Dendritic cell treated with granulocyte-macrophage colony-stimulating factor and Interleukin-4, amounts not matched to agents 40 ng/mL and 50 ng/mL, for 4 days (primary cell): ENCODE results near the gene FAM222A.

Experiments used
- H3K27ac Mint-ChIP-seq: one replicate; pipeline ENCODE4 v1.8.0; 2022; ENCODE audit warnings: mild to moderate bottlenecking, mixed read lengths
- H3K27me3 Mint-ChIP-seq: one replicate; pipeline ENCODE4 v1.8.0; 2022; ENCODE audit warnings: mild to moderate bottlenecking, mixed read lengths
- H3K36me3 Mint-ChIP-seq: one replicate; pipeline ENCODE4 v1.8.0; 2022; ENCODE audit warnings: low read depth, mixed read lengths
- H3K4me1 Mint-ChIP-seq: one replicate; pipeline ENCODE4 v1.8.0; 2022; ENCODE audit warnings: low read depth, mixed read lengths
- H3K4me3 Mint-ChIP-seq: one replicate; pipeline ENCODE4 v1.8.0; 2022; ENCODE audit warnings: mild to moderate bottlenecking, moderate library complexity, mixed read lengths
- H3K9me3 Mint-ChIP-seq: one replicate; pipeline ENCODE4 v1.8.0; 2022; ENCODE audit warnings: mixed read lengths
- intact Hi-C: fragments of 100-400 bp; cut with micrococcal nuclease; formaldehyde crosslinking; loops from one replicate; pipeline ENCODE4 v1.15.0; 2022

The FAM222A gene

DNA sequence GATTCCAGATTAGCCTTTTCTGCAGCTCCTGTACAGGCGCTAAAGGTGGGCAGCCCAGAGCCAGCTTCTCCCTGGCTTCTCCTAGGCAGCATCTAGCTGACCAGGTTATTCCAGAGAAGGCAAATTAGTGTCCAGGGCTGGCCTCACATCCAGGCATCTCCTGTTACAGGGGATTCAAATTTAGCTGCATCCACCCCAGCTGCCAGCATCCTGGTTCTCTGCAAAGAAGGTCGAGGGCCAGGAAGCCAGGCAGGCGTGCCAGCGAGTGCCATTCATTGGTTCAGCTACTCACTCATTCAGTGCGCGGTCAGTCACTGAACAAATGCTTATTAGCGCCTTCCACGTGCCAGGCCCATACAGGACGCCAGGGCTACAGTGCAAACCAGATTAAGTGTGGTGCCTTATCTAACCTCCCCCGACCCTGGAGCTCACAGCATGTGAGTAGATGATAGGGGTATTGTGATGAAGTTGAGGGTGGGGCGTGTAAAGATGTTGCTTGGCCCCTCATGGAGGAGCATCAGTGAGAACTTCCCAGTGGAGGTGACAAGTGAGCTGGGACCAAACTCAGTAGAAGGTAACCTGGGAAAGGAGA lies 15.7 kb upstream of the FAM222A start:
- peaks cover 8% of the 10 kb centered on the region for H3K4me1 Mint-ChIP-seq
- H3K27ac Mint-ChIP-seq: peak overlapping the region; percentile 9
- H3K9me3 Mint-ChIP-seq: no peaks in the 10 kb centered on the region
- no peaks in the 10 kb centered on the region for H3K36me3 Mint-ChIP-seq
- peaks cover 14% of the 10 kb centered on the region for H3K27me3 Mint-ChIP-seq
- no peak overlapping the region for H3K4me3 Mint-ChIP-seq
- intact Hi-C loops: no loop called here

DNA sequence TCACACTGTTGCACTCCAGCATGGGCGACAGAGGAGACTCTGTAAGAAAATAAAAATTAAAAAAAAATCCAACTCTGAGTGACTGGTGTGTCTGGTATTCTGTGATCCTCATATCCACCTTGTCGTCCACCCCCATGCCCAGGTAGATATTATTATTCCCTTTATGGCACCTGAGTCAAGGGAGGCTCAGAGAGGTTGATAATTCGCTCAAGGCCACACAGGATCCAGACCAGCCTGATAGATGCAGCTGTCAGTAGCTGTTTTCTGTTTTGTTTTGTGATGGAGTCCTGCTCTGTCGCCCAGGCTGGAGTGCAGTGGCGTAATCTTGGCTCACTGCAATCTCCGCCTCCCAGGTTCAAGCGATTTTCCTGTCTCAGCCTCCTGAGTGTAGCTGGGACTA lies 14.8 kb upstream of the FAM222A start:
- H3K9me3 Mint-ChIP-seq: no peaks in the 10 kb centered on the region
- intact Hi-C loops: no loop called here
- H3K4me1 Mint-ChIP-seq: peaks cover 8% of the 10 kb centered on the region
- H3K27ac Mint-ChIP-seq: no peak overlapping the region
- H3K36me3 Mint-ChIP-seq: no peaks in the 10 kb centered on the region
- no peak overlapping the region for H3K4me3 Mint-ChIP-seq
- H3K27me3 Mint-ChIP-seq: peaks cover 12% of the 10 kb centered on the region

DNA sequence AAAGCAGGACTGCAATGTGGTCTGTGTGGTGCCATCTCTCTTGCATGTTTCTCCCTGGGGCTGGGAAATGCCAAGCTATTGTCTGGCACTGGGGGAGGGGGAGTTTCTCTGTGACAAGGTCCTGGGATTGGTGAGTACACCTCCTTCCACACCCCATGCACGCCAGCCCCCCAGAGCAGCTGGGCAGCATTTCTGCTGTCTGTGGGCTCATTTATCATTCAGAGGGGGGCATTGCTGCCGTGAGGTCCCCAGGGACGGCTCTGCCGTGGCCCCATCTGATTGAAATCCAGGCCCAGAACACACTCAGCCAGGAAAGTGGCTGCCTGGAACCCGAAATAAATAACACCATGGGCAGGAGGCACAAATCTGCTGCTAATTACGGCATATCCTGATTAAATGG lies 12.6 kb upstream of the FAM222A start:
- no peaks in the 10 kb centered on the region for H3K36me3 Mint-ChIP-seq
- H3K9me3 Mint-ChIP-seq: no peaks in the 10 kb centered on the region
- H3K4me1 Mint-ChIP-seq: peaks cover 8% of the 10 kb centered on the region
- no peak overlapping the region for H3K27ac Mint-ChIP-seq
- no peak overlapping the region for H3K4me3 Mint-ChIP-seq
- intact Hi-C loops: no loop called here
- peaks cover 19% of the 10 kb centered on the region for H3K27me3 Mint-ChIP-seq

DNA sequence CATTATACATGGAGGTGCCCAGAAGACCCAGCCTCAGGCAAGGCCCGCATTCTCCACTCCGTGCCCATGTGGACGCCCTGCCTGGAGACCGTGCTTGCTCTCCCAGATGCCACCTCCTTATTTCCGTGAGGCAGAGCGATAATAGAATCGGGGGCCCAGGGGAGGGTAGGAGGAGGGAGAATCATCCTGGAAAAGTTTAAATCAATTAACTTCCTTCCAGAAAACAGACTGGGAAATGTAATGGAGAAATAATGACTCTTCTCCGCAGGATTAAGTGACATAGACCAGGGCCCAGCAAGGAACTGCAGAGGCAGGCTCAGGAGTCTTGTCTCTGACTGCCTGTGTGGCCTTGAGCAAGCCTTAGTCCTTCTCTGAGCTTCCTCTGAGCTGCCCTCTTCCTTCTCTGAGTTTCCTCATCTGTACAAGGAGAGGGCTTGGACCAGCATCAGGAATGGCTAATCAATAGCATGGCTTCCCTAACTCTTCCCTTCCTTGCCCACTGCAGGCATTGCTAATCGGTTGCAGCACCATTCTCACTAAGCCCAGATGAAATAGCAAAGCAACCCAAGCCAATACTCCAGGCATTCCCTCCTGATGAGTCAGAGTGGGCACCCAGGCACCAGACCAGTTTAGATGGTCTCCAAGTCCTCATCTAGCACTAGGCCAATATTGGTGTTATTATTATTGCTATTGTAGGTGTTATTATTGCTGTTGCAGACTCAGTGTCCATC lies 11.3 kb upstream of the FAM222A start:
- Mint-ChIP-seq H3K4me1 (no peaks in the 10 kb centered on the region), H3K4me3 (no peak overlapping the region), H3K27me3 (peaks cover 20% of the 10 kb centered on the region), H3K27ac (no peak overlapping the region), H3K9me3 (no peaks in the 10 kb centered on the region), H3K36me3 (no peaks in the 10 kb centered on the region)
- intact Hi-C loops: no loop called here

DNA sequence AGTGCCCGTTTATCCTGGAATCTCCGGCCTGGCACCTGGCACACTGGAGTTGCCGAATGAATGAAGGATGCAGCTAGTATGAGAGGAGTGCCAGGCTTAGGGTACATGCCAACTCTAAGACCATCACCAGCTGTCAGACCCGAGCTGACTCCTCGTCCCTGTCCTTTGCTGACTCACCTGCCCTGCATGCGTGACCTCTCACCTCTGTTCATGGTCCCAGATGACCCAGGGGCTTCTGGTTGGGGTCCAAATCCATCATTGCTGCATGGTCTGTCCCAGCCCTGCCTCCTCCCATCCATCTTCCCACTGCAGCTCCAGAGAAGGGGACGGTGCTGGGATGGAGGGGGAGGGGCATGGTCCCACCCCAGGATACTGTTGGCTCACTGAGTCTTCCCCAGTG lies 9.9 kb upstream of the FAM222A start:
- H3K4me1 Mint-ChIP-seq: no peaks in the 10 kb centered on the region
- no peaks in the 10 kb centered on the region for H3K9me3 Mint-ChIP-seq
- H3K27ac Mint-ChIP-seq: no peak overlapping the region
- H3K27me3 Mint-ChIP-seq: peaks cover 20% of the 10 kb centered on the region
- H3K36me3 Mint-ChIP-seq: no peaks in the 10 kb centered on the region
- intact Hi-C loops: no loop called here
- no peak overlapping the region for H3K4me3 Mint-ChIP-seq

DNA sequence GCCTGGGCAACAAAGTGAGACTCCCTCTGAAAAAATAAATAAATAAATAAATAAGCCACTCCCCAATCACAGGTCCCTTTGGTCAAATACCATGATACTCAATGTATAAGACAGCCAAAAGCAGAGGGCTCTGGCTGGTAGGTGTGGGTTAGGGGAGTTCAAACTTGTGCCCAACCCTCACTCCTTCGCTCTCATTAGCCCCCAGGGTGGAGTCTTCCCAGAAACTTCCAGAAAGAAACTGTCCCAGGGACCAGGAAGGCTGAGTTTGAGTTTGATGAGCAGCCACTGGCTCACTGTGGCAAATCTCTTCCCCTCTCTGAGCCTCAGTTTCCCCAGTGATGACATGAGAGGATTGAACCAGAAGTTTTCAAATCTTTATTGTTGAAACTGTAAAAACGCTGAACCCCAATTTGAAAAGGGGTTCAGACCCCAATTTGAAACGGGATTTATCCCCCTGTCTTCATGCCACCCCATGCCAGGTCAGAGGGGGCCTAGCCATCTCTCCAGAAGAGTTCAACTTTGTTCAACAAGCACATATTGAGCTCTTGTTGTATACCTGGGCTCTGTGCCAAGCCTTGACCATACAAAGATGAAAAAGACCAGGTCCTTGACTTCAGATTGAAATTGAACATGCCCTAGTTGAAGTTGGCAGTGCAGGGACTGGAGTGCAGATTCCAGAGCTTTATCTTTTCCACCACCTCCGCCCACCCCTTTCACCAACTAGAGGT lies 9.1 kb upstream of the FAM222A start:
- intact Hi-C loops: no loop called here
- no peaks in the 10 kb centered on the region for H3K9me3 Mint-ChIP-seq
- H3K4me3 Mint-ChIP-seq: no peak overlapping the region
- peaks cover 21% of the 10 kb centered on the region for H3K27me3 Mint-ChIP-seq
- no peaks in the 10 kb centered on the region for H3K4me1 Mint-ChIP-seq
- no peaks in the 10 kb centered on the region for H3K36me3 Mint-ChIP-seq
- H3K27ac Mint-ChIP-seq: no peak overlapping the region

DNA sequence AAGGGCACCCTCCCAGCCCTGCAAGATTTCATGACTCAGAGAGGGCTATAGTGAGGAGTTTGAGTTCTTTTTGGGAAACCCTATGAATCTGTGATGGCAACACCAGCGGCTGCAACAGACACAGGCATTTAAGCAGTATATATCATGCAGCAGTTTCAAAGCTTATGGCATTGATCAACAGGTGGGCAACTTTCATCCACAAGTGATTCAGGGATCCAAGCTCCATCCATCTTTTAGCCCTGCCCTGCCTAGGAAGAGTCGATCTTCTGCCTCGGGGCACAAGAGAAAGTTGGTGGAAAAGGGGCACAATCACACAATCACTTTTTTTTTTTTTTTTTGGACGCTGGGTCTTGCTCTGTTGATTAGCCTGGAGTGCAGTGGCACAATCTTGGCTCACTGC lies 8.3 kb upstream of the FAM222A start:
- Mint-ChIP-seq H3K27ac (no peak overlapping the region), H3K4me1 (no peaks in the 10 kb centered on the region), H3K4me3 (no peak overlapping the region), H3K36me3 (no peaks in the 10 kb centered on the region), H3K27me3 (peaks cover 28% of the 10 kb centered on the region), H3K9me3 (no peaks in the 10 kb centered on the region)
- intact Hi-C loops: no loop called here

DNA sequence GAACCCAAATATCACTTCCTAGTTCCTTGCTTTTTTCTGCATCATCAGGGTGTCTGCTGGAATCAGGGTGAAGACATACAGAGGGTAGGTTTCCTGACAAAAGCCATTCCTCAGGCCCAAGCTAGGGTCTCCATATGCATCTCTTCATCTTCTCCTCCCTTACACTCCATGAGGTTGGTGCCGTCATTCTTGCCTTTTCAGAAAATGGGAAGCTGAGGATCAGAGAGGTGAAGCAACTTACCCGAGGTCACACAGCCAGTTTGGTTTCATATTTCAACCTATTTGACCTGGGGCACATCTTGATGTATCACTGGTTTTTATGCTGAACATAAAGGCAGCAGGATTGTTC lies 7.3 kb upstream of the FAM222A start:
- no peaks in the 10 kb centered on the region for H3K36me3 Mint-ChIP-seq
- H3K4me3 Mint-ChIP-seq: no peak overlapping the region
- no peaks in the 10 kb centered on the region for H3K9me3 Mint-ChIP-seq
- peaks cover 38% of the 10 kb centered on the region for H3K27me3 Mint-ChIP-seq
- H3K4me1 Mint-ChIP-seq: no peaks in the 10 kb centered on the region
- no peak overlapping the region for H3K27ac Mint-ChIP-seq
- intact Hi-C loops: no loop called here

DNA sequence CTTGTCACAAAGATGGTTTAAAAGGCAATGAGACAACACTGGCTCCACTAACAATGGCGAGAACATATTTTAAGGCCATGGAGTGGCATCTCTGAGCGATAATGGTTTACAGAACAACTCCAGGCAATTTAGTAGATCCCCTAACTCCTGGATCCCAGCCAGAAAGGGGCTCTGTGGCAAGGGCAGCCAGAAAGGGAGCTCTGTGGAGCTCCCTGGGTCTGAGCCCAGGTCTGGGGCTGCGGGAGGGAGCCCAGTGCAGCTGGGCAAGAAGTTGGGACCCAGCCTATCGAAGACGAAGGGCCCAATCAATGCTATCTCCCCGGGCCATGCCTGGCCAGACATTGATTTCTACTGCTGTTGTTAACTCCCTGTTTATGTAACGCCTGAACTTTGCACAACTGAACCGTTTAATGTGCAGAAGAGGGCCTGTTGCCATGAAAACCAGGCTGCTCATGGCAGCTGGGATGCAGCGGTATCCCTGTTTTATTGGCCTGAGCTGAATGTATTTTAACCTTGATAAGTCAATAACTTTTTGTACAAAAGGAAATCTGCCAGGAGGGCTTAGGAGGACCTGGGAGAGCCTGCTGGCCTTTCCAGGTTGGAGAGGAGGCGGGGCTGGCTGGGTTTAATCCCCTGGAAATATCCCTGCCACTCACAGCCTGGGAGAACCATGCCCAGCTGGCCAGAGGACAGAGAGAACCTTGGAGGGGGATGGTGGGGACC lies 6.7 kb upstream of the FAM222A start:
- intact Hi-C loops: no loop called here
- Mint-ChIP-seq H3K36me3 (no peaks in the 10 kb centered on the region), H3K4me3 (no peak overlapping the region), H3K9me3 (no peaks in the 10 kb centered on the region), H3K27ac (no peak overlapping the region), H3K4me1 (no peaks in the 10 kb centered on the region), H3K27me3 (peaks cover 43% of the 10 kb centered on the region)

DNA sequence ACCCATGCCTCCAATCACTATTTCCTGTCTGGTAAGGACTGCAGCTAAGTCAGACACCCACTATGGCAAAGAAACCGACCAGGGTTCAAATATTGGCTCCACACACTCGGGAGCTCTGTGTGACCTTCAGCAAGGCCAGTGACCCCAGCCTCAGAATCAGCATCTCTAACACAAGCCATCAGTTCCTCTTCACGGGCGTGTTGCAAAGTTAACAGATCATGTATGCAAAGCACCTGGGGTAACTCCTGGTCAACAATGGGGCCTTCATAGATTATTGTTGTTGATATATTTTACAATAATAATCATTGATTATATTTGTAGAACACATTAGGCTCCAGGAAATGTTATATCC lies 6.2 kb upstream of the FAM222A start:
- H3K9me3 Mint-ChIP-seq: no peaks in the 10 kb centered on the region
- H3K36me3 Mint-ChIP-seq: no peaks in the 10 kb centered on the region
- no peaks in the 10 kb centered on the region for H3K4me1 Mint-ChIP-seq
- no peak overlapping the region for H3K27ac Mint-ChIP-seq
- H3K4me3 Mint-ChIP-seq: no peak overlapping the region
- H3K27me3 Mint-ChIP-seq: peaks cover 44% of the 10 kb centered on the region
- intact Hi-C loops: no loop called here

DNA sequence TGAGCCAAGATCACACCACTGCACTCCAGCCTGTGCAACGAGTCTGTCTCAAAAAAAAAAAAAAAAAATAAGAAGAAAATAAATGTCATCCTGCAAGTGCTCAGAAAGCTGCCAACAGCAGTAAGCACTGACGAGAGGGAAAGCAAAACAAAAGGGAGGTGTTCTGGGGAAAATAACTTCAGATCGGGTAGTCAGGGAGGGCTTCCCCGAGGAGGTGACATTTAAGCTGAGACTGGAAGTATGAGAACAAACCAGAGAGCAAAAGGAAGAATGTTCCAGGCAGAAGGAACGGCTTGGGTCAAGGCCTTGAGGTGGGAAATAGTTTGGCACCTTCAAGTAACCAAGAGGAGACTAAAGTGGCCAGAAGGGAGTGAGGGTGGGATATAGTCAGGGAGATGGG lies 4.7 kb upstream of the FAM222A start:
- no peaks in the 10 kb centered on the region for H3K4me1 Mint-ChIP-seq
- no peak overlapping the region for H3K27ac Mint-ChIP-seq
- H3K9me3 Mint-ChIP-seq: no peaks in the 10 kb centered on the region
- H3K4me3 Mint-ChIP-seq: no peak overlapping the region
- intact Hi-C loops: no loop called here
- no peaks in the 10 kb centered on the region for H3K36me3 Mint-ChIP-seq
- H3K27me3 Mint-ChIP-seq: peaks cover 44% of the 10 kb centered on the region

DNA sequence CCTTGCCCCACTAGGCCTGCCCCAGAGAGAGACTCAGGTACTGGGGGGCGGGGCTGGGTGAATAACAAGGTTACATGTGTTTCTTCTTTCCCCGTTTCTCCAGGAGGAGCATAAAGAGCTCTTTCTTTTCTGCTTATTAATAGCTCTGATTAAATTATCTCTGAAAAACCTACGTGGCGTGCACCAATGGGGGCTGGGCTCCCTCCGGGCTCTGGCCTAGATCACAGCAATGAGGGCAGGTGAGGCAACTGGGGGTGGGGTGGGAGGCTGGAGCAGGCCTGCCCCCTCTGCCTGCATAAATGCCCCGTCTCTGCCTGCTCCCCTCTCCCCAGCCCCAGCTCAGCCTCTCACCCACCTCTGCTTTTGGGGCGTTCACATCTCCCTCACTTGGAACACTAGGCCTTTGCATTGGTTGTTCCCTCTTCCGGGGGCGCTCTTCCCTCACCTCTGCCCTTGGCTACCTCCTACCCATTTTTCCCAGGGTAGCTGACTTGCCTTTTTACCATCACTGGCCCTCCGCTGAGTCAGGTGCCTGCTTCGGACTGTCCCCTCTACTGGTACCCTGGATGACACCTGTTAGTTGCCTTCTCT lies 4.1 kb upstream of the FAM222A start:
- peaks cover 44% of the 10 kb centered on the region for H3K27me3 Mint-ChIP-seq
- H3K9me3 Mint-ChIP-seq: no peaks in the 10 kb centered on the region
- intact Hi-C loops: no loop called here
- no peaks in the 10 kb centered on the region for H3K36me3 Mint-ChIP-seq
- H3K4me1 Mint-ChIP-seq: no peaks in the 10 kb centered on the region
- no peak overlapping the region for H3K4me3 Mint-ChIP-seq
- H3K27ac Mint-ChIP-seq: no peak overlapping the region

DNA sequence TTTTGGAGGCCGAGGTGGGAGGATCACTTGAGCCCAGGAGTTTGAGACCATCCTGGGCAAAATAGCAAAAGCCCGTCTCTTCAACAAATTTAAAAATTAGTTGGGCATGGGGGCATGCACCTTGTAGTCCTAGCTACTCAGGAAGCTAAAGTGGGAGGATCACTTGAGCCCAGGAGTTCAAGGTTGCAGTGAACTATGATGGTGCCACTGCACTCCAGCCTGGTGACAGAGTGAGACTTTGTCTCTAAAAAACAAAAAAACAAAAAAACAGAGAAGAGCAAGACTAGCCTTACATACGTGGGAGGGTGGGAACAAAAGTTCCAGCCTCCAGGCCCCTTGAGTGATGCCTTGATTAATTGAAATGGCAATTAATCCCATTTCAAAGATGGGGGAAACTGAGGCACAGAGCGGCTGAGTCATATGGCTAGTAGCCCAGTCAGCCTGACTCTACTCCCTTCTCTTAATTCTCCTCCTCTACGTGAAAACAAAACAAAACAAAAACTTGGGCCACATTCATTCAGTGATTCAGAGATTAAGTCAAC lies 3.3 kb upstream of the FAM222A start:
- Mint-ChIP-seq H3K9me3 (no peaks in the 10 kb centered on the region), H3K27ac (no peak overlapping the region), H3K27me3 (peaks cover 46% of the 10 kb centered on the region), H3K36me3 (no peaks in the 10 kb centered on the region), H3K4me3 (no peak overlapping the region), H3K4me1 (no peaks in the 10 kb centered on the region)
- intact Hi-C loops: no loop called here
